Choroid plexus epithelial cell (primary cell): ENCODE results near the gene DPF3.

Source experiments
- DNase-seq: peaks from one replicate; pipeline ENCODE4 v3.0.0-alpha.2; 2010; ENCODE audit warnings: low read depth
- H3K4me3 ChIP-seq: 2 replicates; pipeline ENCODE4 v1.5.1; 2011; ENCODE audit warnings: low read depth, mild to moderate bottlenecking, control low read depth, low read length, moderate library complexity
- TF ChIP-seq, protein P1 (sequence below): conservative IDR thresholded peaks from 2 replicates; pipeline ENCODE4 v1.5.1; 2011; ENCODE audit warnings: low read depth, mild to moderate bottlenecking, control low read depth, inconsistent platforms, low read length, moderate library complexity

Gene DPF3

DNA sequence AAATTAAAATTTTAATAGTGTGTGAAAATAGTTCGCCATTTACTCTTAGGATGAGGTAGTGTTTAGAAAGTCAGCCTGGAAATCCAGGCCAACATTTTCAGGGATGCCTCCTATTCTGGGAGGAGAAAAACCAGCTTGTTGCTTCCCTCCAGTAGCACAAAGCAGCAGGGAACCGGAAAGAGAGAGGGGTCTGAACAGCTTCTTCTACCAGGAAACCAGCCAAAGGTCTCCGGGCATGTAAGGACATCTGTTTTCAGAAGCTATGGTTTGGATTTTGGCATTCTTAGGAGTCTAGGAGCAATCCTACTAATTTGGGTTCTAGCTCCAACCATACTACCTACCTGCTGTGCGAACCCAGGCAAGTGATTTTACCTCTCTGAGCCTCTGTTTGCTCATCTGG lies 85.3 kb downstream of the DPF3 start:
- peak; percentile 62 for DNase-seq
- no peak overlapping the region for H3K4me3 ChIP-seq
- TF ChIP-seq, protein P1, sequence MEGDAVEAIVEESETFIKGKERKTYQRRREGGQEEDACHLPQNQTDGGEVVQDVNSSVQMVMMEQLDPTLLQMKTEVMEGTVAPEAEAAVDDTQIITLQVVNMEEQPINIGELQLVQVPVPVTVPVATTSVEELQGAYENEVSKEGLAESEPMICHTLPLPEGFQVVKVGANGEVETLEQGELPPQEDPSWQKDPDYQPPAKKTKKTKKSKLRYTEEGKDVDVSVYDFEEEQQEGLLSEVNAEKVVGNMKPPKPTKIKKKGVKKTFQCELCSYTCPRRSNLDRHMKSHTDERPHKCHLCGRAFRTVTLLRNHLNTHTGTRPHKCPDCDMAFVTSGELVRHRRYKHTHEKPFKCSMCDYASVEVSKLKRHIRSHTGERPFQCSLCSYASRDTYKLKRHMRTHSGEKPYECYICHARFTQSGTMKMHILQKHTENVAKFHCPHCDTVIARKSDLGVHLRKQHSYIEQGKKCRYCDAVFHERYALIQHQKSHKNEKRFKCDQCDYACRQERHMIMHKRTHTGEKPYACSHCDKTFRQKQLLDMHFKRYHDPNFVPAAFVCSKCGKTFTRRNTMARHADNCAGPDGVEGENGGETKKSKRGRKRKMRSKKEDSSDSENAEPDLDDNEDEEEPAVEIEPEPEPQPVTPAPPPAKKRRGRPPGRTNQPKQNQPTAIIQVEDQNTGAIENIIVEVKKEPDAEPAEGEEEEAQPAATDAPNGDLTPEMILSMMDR, result no peak

DNA sequence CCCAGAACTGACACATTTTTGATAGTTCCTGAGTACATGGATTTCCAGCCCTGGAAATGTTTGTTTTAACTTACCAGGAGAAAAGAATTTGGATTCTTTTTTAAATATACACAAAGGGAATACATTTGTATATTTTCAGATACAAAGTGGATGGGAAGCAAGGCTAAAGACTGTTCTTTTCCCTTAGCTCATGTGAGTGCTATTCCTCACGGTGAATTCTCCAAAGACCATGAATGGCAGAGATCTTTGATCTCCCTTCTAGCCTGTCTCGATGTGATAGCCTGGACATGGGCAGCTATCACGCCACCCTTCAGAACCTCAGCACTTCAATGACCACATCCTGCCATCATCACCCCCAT lies 91.3 kb downstream of the DPF3 start:
- no peak overlapping the region for H3K4me3 ChIP-seq
- DNase-seq, result no peak

DNA sequence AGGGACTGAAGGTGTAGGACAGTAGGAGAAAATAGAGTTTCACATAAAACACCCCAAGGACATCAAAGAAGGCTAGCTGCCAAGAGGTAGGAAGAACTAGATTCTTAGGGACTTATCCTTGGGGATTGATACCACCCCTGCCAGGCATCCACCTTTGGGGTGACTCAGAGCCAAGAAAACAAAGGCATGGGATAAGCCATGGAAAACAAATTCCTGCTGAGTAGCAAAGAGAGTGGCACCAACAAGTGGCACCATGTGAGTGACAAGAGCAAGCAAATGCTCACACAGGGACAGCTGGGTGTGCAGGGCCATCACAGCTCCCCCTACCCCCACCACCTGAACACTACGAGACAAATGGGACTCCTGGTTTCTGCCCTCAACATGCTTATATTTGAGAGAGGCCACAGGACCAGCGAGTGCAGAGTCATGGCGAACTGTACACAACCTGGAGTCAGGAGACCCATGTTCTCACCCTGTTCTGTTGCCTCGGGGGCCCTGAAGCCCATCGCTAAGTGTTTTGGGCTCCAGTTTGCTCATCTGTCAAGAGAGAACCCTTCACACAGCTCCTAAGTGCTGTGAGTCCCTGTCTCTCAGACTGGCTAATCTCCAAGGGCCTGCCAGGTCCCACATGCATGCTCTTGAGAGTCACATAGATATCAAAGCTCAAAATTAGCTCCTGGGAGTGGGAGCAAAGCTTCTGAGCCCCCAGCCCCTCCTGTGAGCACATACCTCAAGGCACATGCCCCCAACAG lies 91.9 kb downstream of the DPF3 start:
- TF ChIP-seq, protein P1, result no peak
- DNase-seq, result no peak
- no peak overlapping the region for H3K4me3 ChIP-seq

More for the DNA sequence above, 91.3 kb downstream of the DPF3 start:
- TF ChIP-seq, protein P1, result no peak

DNA sequence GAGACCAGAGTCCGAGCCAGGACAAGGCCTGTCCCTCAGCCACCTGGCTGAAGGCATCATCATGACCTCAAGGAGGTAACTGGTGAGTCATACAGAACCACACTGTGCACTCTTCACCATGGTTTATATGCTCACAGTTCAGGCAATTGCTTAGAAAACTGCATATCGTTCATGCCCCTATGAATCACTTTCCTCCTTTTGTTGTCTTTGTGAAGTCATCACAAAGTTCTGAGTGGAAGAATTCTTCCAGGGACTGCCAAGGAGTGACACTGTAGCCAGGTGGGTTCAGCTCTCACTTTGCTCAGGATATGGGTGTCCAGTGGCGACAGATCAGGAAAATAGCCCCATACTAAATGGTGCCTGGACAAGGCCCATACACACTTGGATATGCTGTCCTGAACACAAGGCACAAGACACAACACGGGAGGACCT lies 92.5 kb downstream of the DPF3 start:
- TF ChIP-seq, protein P1, result no peak
- H3K4me3 ChIP-seq, result no peak overlapping the region
- DNase-seq, result peak; percentile 96

DNA sequence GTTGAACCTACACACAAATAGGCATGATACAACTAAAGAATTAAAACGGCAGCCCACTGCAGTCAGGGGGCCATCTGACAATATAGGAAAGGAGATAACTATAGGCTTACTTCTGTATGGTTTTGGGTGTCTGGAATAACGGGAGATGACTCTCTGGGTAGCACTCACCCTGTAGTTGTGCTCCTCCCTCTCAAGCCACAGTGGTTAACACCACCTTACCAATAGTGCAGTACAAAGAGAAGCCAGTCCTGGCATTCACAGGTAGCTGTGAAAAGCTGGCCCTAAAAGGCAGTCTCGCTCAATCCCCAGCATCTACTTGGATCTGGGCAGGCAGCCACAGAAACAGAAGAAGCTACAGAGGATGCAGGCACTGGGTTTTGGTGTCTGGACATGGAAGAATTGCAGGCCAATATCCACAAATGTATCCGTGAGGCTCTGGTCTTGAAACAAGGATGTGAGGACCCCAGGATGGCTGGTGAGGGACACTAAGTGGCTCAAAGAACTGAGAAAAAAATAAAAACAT lies 93.0 kb downstream of the DPF3 start:
- DNase-seq, result no peak
- TF ChIP-seq, protein P1, result no peak
- no peak overlapping the region for H3K4me3 ChIP-seq

DNA sequence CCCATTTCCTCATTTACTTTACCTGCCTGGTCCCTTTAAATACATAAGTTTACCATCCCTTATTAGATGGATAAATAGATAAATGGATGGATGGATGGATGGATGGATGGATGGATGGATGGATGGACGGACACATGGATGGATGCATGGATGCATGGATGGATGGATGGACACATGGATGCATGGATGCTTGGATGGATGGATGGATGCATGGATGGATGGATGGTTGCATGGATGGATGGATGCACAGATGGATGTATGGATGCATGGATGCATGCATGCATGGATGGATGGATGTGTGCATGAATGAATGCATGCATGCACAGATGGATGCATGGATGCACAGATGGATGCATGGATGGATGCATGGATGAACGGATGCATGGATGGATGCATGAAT lies 93.6 kb downstream of the DPF3 start:
- TF ChIP-seq, protein P1, result no peak
- H3K4me3 ChIP-seq, result no peak overlapping the region
- DNase-seq, result no peak

DNA sequence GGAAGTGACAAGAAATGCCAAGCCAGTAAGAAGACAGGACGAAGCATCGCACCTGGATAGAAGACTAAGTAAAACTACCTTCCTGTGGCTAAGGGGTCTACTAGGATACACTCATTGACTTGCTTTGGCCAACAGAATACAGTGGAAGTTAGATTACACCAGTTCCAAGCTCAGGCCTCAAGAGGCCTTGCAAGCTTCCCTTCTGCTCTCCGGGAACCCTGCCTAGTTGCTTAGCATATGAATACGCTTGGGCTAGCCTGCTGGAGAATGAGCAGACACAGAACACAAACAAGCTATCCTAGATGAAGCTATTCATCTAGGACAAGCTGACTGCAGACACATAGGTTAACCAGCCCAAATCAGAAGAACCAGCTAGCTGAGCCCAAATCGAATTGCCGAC lies 97.0 kb downstream of the DPF3 start:
- H3K4me3 ChIP-seq, result no peak overlapping the region
- TF ChIP-seq, protein P1, result no peak
- no peak for DNase-seq
